ENCODE results near the gene CDK19.

CDK19 gene

DNA sequence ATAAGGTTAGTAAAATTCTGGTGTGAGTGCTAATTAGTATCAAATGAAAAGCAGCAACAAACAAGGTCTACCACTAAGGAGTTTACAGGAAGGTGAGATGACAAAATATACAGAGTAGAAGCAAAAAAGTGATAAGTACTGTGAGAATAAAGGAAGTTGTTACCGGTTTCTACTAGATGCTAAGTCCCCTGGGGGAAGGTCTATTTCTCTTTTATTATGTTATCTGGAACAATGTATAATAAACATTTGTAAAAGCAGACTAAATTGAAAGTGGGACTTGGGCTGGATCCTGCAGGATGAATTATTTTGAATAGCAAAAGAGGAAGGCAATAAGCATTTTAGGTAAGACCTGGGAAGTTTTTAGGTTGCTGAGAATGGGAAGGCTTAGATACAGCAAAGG lies 180.2 kb downstream of the CDK19 start:
- H3K27ac ChIP-seq = no peak overlapping the region
- TF ChIP-seq, protein P1, sequence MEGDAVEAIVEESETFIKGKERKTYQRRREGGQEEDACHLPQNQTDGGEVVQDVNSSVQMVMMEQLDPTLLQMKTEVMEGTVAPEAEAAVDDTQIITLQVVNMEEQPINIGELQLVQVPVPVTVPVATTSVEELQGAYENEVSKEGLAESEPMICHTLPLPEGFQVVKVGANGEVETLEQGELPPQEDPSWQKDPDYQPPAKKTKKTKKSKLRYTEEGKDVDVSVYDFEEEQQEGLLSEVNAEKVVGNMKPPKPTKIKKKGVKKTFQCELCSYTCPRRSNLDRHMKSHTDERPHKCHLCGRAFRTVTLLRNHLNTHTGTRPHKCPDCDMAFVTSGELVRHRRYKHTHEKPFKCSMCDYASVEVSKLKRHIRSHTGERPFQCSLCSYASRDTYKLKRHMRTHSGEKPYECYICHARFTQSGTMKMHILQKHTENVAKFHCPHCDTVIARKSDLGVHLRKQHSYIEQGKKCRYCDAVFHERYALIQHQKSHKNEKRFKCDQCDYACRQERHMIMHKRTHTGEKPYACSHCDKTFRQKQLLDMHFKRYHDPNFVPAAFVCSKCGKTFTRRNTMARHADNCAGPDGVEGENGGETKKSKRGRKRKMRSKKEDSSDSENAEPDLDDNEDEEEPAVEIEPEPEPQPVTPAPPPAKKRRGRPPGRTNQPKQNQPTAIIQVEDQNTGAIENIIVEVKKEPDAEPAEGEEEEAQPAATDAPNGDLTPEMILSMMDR (IDR thresholded peaks at IDR 0.05) = no peak
- TF ChIP-seq ZFX (IDR thresholded peaks at IDR 0.05; ENCODE audit: borderline replicate concordance) = no peak

- TF ChIP-seq ZFX (IDR thresholded peaks at IDR 0.05; ENCODE audit: borderline replicate concordance) = no peak
- TF ChIP-seq, protein P1 (IDR thresholded peaks at IDR 0.05) = no peak
- H3K27ac ChIP-seq = peak overlapping the region; percentile 35
These were observed 181.5 kb downstream of the CDK19 start for GRCh38 chr6:110633731-110634213.

DNA sequence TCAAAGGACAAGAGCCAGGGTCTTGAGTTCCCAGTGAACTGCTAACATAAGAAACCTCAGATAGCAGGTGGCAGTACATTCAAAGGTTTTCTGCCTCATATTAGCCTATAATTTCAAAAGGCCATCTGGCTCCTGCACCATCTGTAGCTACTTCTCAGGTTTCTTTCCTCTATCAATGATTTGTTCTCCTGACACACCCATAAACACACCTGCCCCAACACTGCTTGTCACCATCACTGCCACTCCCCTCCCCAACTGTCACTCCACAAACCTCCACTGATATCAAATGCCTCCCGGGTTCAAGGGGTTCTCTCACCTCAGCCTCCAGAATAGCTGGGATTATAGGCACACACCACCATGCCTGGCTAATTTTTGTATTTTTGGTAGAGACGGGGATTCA lies 186.1 kb downstream of the CDK19 start:
- TF ChIP-seq ZFX (IDR thresholded peaks at IDR 0.05; ENCODE audit: borderline replicate concordance) = no peak
- TF ChIP-seq, protein P1 (IDR thresholded peaks at IDR 0.05) = no peak

GRCh38 chr6:110628330-110628729 lies 186.9 kb downstream of the CDK19 start:
- peak overlapping the region; percentile 44; the same call in 1 of the 2 replicates for H3K27ac ChIP-seq
- TF ChIP-seq ZFX (IDR thresholded peaks at IDR 0.05; ENCODE audit: borderline replicate concordance) = no peak
- TF ChIP-seq, protein P1 (IDR thresholded peaks at IDR 0.05) = no peak

More for the DNA sequence above, 186.1 kb downstream of the CDK19 start:
- H3K27ac ChIP-seq = peak overlapping the region; percentile 44

GRCh38 chr6:110626442-110626841 lies 188.8 kb downstream of the CDK19 start:
- TF ChIP-seq ZFX (IDR thresholded peaks at IDR 0.05; ENCODE audit: borderline replicate concordance) = no peak
- TF ChIP-seq, protein P1 (IDR thresholded peaks at IDR 0.05) = no peak
- peak overlapping the region; percentile 88 for H3K27ac ChIP-seq

DNA sequence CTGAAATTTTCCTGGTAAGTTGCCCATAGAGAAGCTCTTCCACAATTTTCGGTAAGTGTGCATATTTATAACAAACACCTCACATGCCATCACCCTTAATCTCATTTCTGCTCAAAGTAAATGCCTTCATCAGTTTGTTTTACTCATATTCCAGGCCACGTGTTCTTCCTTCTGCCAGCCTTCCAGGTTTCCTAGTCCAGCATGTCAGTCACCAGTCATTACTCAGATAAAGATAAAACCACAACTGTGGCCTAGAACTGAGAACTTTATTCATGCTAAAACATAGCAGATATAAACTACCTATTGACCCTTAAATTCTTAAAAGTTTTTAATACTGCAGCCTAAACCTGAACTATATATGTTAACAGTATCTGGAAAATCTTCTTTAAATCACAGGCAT lies 189.4 kb downstream of the CDK19 start:
- TF ChIP-seq, protein P1 (IDR thresholded peaks at IDR 0.05) = no peak
- TF ChIP-seq ZFX (IDR thresholded peaks at IDR 0.05; ENCODE audit: borderline replicate concordance) = no peak
- peak overlapping the region; percentile 88 for H3K27ac ChIP-seq

DNA sequence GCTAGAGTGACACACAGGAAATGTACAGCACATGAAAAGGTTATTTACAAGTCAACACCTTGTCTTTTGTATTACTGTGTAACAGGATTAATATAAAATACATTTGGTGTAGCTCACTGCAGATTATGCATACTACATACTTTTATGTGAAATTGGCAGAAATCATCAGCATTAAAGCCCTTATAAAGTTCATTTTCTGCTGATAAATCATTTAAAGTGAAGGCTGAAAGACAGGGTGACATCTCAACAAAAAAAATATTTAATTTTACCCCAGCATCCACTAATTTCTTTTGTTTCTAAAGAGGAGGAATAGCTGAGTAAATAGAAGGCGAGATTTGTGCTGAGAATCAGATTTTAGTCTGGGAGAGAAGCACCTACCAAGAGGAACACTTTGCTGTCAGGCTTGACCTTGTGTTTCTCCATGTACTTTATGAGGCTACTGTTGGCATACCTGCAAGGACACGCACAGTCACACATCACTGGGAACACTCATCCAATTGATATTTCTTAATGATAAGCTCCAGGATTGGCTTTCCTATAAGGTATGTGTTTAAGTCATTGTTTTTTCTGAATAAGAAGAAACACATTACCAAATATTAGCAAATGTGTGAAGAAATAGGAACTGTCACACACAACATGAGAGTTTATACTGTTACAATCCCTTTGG lies 192.2 kb downstream of the CDK19 start:
- TF ChIP-seq ZFX (IDR thresholded peaks at IDR 0.05; ENCODE audit: borderline replicate concordance) = no peak
- TF ChIP-seq, protein P1 (IDR thresholded peaks at IDR 0.05) = no peak

More for the DNA sequence above, 192.2 kb downstream of the CDK19 start:
- H3K27ac ChIP-seq = peak overlapping the region; percentile 88

Measured in 22Rv1 (cell line).